ENCODE measurements around the gene BEGAIN.

DNA sequence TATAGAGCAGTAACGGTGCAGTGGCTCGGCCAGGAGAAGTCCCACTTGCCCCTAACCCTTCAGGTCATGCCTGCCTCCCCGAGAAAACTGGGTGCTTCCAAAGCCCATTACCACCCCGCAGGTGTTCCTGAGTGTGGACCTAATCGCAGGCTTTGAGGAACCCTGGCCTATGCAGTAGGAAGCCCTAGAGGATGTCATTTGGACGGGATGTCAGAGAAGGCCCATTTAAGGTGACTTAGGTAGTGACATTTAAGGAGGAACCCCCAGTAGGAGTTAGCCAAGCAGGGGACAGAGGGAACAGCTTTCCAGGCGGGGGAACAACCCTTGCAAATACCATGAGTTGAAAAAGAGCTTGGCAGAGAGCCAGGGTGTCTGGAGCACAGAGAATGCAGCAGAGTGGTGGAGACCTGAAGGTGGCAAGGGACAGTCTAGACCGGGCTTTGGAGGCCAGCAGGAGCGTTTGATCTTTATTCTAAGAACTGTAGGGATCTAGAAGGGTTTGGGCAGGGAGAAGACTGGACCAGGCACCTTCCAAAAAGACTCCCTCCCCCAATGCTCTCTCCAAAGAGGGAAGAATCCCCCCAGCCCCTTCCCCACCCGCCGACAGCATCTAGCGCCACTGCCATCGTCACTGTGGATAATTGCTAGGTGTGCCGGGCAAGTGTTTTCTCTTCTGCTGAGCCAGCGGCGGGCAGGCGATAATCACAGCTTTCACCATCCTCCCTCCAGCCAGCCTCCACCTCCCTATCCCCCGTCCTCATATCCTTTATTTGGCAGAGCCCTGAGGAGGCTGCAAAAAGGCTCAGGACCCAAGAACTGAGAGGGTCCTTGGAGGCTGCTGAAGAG is 33.3 kb upstream of the BEGAIN start:
- TF ChIP-seq, protein P1, sequence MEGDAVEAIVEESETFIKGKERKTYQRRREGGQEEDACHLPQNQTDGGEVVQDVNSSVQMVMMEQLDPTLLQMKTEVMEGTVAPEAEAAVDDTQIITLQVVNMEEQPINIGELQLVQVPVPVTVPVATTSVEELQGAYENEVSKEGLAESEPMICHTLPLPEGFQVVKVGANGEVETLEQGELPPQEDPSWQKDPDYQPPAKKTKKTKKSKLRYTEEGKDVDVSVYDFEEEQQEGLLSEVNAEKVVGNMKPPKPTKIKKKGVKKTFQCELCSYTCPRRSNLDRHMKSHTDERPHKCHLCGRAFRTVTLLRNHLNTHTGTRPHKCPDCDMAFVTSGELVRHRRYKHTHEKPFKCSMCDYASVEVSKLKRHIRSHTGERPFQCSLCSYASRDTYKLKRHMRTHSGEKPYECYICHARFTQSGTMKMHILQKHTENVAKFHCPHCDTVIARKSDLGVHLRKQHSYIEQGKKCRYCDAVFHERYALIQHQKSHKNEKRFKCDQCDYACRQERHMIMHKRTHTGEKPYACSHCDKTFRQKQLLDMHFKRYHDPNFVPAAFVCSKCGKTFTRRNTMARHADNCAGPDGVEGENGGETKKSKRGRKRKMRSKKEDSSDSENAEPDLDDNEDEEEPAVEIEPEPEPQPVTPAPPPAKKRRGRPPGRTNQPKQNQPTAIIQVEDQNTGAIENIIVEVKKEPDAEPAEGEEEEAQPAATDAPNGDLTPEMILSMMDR (IDR thresholded peaks at IDR 0.05 in 4 of 5, conservative IDR thresholded peaks at IDR 0.05 in 1 of 5) = no peak
- TF ChIP-seq POLR2A (IDR thresholded peaks at IDR 0.05) = no peak

All from gastrocnemius medialis (tissue), 4 donors.